ENCODE results near the gene EHMT1. TPM values are rescaled to one million over a fixed set of nuclear protein-coding genes. Genes with fewer than 3 reads are reported as not detected.

The EHMT1 gene
- total RNA-seq, 1 donor from 2014 or later = 59.9 TPM

DNA sequence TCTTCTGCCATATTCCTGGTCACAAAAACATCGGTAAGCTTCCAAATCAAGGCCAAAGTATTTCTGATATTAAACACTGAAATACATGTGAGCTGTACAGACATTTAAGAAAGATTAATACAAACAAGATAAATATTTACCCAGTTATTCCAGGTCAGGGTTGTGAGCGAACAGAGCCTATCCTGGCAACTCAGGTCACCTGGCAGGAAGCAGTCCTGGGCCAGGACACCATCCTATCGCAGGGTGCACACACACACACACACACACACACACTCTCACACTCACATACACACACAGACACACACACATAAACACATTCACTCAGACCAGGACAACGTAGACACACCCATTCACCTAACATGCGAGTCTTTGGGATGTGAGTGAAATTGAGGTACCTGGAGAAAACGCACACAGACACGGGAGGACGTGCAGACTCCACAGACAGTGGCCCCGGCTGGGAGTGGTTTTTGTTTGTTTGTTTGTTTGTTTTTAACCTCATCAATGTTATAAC is 176.4 kb downstream of the EHMT1 start:
- Histone ChIP-seq H3K4me3 (ENCODE audit: low read depth, low read length) (no peak overlapping the region), H3K36me3 (ENCODE audit: control insufficient read depth, insufficient read depth, low read length) (no peaks in the 10 kb centered on the region), H3K27me3 (ENCODE audit: control insufficient read depth, insufficient read depth, low read length) (no peaks in the 10 kb centered on the region)
- DNase-seq (ENCODE audit: low read depth) = no peak
- TF ChIP-seq, protein P1, sequence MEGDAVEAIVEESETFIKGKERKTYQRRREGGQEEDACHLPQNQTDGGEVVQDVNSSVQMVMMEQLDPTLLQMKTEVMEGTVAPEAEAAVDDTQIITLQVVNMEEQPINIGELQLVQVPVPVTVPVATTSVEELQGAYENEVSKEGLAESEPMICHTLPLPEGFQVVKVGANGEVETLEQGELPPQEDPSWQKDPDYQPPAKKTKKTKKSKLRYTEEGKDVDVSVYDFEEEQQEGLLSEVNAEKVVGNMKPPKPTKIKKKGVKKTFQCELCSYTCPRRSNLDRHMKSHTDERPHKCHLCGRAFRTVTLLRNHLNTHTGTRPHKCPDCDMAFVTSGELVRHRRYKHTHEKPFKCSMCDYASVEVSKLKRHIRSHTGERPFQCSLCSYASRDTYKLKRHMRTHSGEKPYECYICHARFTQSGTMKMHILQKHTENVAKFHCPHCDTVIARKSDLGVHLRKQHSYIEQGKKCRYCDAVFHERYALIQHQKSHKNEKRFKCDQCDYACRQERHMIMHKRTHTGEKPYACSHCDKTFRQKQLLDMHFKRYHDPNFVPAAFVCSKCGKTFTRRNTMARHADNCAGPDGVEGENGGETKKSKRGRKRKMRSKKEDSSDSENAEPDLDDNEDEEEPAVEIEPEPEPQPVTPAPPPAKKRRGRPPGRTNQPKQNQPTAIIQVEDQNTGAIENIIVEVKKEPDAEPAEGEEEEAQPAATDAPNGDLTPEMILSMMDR (IDR thresholded peaks at IDR 0.05; ENCODE audit: insufficient read depth, low read length, poor library complexity, severe bottlenecking) = no peak

DNA sequence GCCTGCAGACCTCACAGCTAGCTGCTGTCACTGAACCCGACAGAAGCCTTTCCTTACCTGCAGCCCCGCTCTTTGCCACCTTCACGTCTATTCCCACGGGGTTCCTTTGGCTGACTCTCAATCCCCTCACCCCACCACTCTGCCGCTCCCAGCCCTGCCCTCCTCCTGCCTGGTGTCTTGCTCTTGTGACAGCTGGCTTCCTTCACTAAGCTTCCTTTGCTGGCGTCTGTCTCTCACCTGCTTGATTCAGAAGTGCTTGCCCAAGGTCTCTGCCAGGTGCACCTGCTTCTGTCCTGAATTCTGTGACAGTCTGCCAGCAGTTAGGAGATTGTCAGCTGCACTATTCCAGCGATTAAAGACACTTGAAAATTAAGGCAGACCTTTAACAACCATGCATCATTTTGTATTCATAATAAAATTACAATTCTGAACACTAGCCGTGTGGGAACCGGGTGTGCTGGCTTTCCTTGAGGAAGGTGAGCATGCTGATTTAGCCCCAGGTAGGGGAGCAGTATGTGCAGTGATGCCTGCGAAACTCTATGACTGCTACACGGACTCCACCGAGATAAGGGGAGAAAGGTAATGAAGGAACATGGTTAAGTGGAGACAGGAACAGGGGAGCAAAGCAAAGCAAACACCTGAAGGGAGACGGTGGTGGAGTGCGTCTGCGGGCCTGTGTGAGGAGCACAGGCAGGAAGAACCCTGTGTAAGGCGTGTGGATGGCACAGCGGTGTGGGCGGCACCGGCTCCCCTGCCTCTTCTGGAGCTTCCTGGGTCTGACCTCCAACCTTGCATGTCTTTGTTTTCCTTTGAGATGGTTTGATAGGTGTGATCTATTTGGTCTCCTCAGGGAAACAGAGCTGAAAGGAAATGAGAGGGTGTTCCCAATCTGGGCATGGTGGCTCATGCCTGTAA is 178.7 kb downstream of the EHMT1 start:
- Histone ChIP-seq H3K27me3 (ENCODE audit: control insufficient read depth, insufficient read depth, low read length) (no peaks in the 10 kb centered on the region), H3K4me3 (ENCODE audit: low read depth, low read length) (no peak overlapping the region), H3K36me3 (ENCODE audit: control insufficient read depth, insufficient read depth, low read length) (peaks cover 1% of the 10 kb centered on the region)
- DNase-seq (ENCODE audit: low read depth) = no peak
- TF ChIP-seq, protein P1 (IDR thresholded peaks at IDR 0.05; ENCODE audit: insufficient read depth, low read length, poor library complexity, severe bottlenecking) = no peak

DNA sequence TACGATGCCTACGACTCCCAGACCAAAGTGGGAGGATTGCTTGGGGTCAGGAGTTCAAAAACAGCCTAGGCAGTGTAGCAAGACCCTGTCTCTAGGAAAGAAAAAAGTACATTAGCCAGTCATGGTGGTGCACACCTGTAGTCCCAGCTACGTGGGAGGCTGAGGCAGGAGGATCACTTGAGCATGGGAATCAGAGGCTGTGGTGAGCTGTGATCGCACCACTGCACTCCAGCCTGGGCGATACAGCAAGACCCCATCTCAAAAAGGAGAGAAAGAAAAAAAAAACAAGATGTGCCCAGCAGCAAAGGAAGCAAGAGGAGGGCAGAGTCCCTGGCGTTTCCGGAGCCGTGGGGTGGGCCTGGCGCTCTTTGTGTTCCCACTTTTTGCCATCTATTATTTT is 179.3 kb downstream of the EHMT1 start:
- Histone ChIP-seq H3K36me3 (ENCODE audit: control insufficient read depth, insufficient read depth, low read length) (peaks cover 1% of the 10 kb centered on the region), H3K27me3 (ENCODE audit: control insufficient read depth, insufficient read depth, low read length) (no peaks in the 10 kb centered on the region), H3K4me3 (ENCODE audit: low read depth, low read length) (no peak overlapping the region)
- TF ChIP-seq, protein P1 (IDR thresholded peaks at IDR 0.05; ENCODE audit: insufficient read depth, low read length, poor library complexity, severe bottlenecking) = no peak
- DNase-seq (ENCODE audit: low read depth) = no peak

DNA sequence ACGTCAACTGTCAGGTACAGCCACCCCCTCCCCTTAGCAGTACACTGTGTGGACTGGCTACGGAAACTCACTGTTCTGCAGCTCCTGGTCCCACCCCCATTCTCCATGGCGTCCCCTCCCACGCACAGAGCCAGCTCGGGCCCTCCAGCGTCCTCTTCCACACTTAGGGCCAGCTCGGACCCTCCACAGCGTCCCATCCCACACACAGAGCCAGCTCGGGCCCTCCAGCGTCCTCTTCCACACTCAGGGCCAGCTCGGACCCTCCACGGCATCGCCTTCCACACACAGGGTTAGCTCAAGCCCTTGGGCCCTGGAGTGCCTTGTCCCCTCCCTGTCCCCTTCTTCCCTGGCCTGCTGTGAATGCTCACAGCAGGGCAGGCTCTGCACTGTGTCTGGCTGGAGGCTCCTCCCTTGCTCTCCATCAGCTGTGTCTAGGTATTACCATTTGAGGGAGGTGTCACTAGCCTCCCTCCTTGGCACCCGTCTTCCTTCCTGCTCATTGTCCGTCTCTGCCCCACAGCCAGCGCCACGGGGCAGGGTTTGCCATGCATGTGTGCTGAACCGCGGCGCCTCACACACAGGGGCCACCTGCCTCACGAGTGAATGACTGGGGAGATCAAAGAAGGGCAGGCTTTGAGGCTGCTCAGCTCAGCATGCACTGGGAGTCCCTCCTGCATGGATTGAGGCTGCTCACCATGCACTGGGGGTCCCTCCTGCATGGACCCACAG is 180.3 kb downstream of the EHMT1 start:
- TF ChIP-seq, protein P1 (IDR thresholded peaks at IDR 0.05; ENCODE audit: insufficient read depth, low read length, poor library complexity, severe bottlenecking) = no peak
- no peak for DNase-seq (ENCODE audit: low read depth)
- H3K4me3 ChIP-seq (ENCODE audit: low read depth, low read length) = no peak overlapping the region
- no peaks in the 10 kb centered on the region for H3K27me3 ChIP-seq (ENCODE audit: control insufficient read depth, insufficient read depth, low read length)
- peaks cover 1% of the 10 kb centered on the region for H3K36me3 ChIP-seq (ENCODE audit: control insufficient read depth, insufficient read depth, low read length)

DNA sequence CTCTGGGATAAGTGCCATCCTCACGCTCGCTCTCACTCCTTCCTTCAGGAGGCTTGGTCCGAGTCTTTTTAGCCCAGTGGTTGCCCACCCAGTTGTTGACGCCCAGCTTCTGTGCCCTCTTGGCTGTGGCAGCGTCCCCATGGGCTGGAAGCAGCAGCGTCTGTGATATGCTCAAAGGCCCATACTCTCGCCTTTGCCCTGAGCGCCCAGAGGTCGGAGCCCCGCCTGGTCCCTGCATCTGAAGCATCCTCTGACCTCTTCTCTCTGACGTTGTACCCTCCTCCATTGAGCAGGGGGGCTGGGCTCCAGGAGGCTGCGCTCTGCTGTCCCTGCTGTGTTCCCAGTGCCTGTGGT is 180.8 kb downstream of the EHMT1 start:
- TF ChIP-seq, protein P1 (IDR thresholded peaks at IDR 0.05; ENCODE audit: insufficient read depth, low read length, poor library complexity, severe bottlenecking) = no peak
- Histone ChIP-seq H3K27me3 (ENCODE audit: control insufficient read depth, insufficient read depth, low read length) (no peaks in the 10 kb centered on the region), H3K36me3 (ENCODE audit: control insufficient read depth, insufficient read depth, low read length) (peaks cover 2% of the 10 kb centered on the region), H3K4me3 (ENCODE audit: low read depth, low read length) (no peak overlapping the region)
- DNase-seq (ENCODE audit: low read depth) = no peak

All from kidney epithelial cell (primary cell).